Left hindlimb (tissue), 1 donor: ENCODE data around the gene LRP2.
"Not testable (repeated sequence)": the region's sequence is repeated elsewhere in the genome, so short reads cannot be mapped to it uniquely, and the experiment has no call there.

Source experiments
- DNase-seq: peaks from one replicate; pipeline ENCODE4 v3.0.0-alpha.2; 2018

LRP2 gene

GRCh38 chr2:169300636-169301530 lies 61.5 kb downstream of the LRP2 start:
- no peak for DNase-seq

- DNase-seq, result no peak
Observed at GRCh38 chr2:169298007-169298406, 64.3 kb downstream of the LRP2 start.

GRCh38 chr2:169294001-169294675 lies 68.2 kb downstream of the LRP2 start:
- DNase-seq, result no peak

GRCh38 chr2:169291517-169291916 lies 70.8 kb downstream of the LRP2 start:
- DNase-seq, result no peak

- no peak for DNase-seq
Observed at GRCh38 chr2:169290433-169290832, 71.9 kb downstream of the LRP2 start.

GRCh38 chr2:169287666-169288065 lies 74.7 kb downstream of the LRP2 start:
- DNase-seq, result no peak

GRCh38 chr2:169286624-169287231 lies 75.6 kb downstream of the LRP2 start:
- no peak for DNase-seq

- no peak for DNase-seq
Observed at GRCh38 chr2:169285531-169286235, 76.7 kb downstream of the LRP2 start.

GRCh38 chr2:169280502-169280901 lies 81.8 kb downstream of the LRP2 start:
- no peak for DNase-seq

- DNase-seq, result no peak
Observed at GRCh38 chr2:169275696-169276444, 86.5 kb downstream of the LRP2 start.

GRCh38 chr2:169272010-169272409 lies 90.3 kb downstream of the LRP2 start:
- DNase-seq, result no peak

GRCh38 chr2:169270574-169270973 lies 91.8 kb downstream of the LRP2 start:
- not testable (repeated sequence) for DNase-seq

- DNase-seq, result no peak
Observed at GRCh38 chr2:169265591-169265990, 96.7 kb downstream of the LRP2 start.

GRCh38 chr2:169260846-169261642 lies 101.3 kb downstream of the LRP2 start:
- no peak for DNase-seq

- DNase-seq, result no peak
Observed at GRCh38 chr2:169260246-169260645, 102.1 kb downstream of the LRP2 start.

- no peak for DNase-seq
Observed at GRCh38 chr2:169259402-169259801, 102.9 kb downstream of the LRP2 start.

GRCh38 chr2:169258045-169258601 lies 104.2 kb downstream of the LRP2 start:
- no peak for DNase-seq

GRCh38 chr2:169254774-169255173 lies 107.6 kb downstream of the LRP2 start:
- DNase-seq, result no peak

GRCh38 chr2:169247211-169247610 lies 115.1 kb downstream of the LRP2 start:
- DNase-seq, result no peak

- no peak for DNase-seq
Observed at GRCh38 chr2:169240405-169240804, 121.9 kb downstream of the LRP2 start.

GRCh38 chr2:169237939-169238338 lies 124.4 kb downstream of the LRP2 start:
- DNase-seq, result no peak
